GM19438 (cell line): ENCODE data around the gene GANAB.
"Not testable (repeated sequence)": the region's sequence is repeated elsewhere in the genome, so short reads cannot be mapped to it uniquely, and the experiment has no call there.

ENCODE experiments used
- ATAC-seq: cut with Tn5 transposase; IDR thresholded peaks from one replicate; pipeline ENCODE4 v1.9.1; 2021; ENCODE audit warnings: low read depth; ENCODE audit not compliant: unreplicated experiment

GANAB gene

DNA sequence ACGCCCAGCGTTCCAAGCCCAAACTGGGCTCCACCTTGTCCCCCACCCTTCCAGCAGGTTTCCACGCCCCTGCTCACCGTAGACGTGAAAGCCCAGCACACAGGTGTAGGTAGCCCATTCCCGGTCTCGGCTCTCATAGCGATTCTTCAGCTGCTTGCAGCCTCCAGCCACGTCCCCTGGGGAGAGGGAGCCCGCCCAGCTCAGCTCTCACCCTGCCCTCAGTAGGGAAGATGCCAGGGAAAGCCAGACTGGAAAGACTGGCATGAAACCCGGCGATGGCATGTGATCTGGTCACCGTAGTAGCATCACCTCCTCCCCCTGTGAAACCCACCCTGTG lies 43.4 kb downstream of the GANAB start:
- no peak for ATAC-seq

DNA sequence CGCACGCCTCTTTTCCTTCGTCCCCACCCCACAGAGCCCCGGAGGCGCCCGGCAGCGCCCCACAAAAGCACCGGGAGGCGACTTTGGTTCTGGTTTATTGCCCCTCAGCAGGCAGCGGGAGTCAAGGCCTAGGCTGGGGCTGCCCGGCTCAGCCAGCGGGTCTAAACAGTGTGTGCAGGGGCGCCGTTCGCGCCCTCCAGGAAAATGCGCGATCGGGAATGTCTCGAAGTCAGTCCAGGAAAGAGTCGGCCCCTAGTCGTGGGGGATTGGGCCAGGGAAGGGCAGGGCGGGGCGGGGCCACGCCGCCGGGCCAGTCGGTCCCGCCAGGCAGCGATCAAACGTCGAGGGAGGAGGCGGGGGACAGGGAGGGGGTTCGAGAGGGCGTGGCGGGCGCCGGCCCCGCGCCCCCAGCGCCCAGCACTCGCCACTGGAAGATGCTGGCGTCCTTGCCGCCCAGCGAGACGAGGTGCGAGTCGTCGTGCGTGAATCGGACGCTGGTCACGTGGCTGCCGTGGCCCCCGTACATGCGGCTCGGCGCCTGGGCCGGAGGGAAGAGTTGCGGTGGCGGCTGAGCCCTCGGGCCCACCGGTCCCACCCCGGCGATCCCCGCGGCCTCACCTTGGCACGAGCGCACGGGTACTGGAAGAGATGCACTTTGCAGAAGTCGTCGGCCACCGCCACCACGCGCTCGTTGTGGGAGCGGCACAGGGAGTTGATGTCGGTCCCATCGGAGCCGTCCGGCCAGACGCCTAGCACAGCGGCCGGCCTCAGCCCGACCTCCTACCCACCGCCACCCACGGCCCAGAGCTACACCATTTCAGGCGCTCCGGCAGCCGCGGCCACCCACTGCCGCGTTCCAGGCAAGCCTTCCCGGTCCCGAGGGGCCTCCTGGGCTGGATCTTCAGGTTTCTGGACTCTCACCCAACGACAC lies 44.0 kb downstream of the GANAB start:
- ATAC-seq, result no peak

DNA sequence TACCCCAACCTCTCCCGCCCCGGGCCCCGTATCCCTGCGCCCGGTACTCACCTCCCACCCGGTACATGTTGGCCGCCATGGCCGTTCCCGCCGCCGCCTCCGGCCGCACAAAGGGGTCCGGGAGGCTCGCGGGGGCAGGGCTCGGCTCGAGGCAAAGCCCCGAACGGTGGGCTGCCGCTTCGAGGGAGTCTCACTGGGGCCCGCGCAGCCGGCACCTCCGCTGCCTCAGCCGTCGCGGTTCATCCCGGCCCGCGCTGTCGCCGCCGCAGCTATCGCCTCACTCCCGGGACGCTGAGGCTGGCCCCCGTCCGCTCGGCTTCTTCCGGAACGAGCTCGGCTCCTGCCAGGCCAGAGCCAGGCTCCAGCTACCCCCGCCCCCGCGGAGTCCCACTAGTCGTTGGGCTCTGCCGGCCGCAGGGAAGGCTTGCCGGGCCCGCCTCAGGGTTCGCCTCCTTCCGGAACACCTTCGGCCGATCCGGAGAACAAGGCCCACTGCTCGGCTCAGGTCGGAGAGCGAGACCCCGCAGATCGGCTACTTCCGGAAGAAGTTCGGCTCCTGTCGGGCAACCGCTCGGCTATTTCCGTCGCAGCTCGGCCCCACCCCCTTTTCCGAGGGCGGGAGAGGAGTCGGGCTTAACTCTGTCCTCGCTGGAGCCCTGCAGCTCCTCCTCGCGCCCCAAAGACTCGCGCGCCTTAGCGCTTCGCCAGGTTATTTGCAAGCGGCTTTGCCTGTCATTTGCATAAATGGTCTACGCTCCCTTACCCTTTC lies 44.9 kb downstream of the GANAB start, which contains the start of gene MTA2:
TSS of gene MTA2 (minus strand) at position 494 of the 769 bp plus-strand sequence. CDS start at position 79, 415 bp downstream.
- peak; percentile 72 for ATAC-seq

DNA sequence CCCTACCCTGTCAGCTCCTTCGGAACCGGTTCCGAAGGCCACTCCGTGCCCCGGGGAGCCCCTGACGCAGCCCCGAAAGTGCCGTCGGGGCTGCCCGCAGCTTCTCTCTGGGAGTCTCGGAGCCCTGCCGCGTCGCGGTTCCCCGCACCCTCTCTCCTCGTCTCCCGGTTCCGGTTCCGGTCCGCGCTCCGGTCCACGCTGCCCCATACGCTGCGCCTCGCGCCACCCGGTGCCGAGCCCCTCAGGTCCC lies 45.4 kb downstream of the GANAB start:
- no peak for ATAC-seq

DNA sequence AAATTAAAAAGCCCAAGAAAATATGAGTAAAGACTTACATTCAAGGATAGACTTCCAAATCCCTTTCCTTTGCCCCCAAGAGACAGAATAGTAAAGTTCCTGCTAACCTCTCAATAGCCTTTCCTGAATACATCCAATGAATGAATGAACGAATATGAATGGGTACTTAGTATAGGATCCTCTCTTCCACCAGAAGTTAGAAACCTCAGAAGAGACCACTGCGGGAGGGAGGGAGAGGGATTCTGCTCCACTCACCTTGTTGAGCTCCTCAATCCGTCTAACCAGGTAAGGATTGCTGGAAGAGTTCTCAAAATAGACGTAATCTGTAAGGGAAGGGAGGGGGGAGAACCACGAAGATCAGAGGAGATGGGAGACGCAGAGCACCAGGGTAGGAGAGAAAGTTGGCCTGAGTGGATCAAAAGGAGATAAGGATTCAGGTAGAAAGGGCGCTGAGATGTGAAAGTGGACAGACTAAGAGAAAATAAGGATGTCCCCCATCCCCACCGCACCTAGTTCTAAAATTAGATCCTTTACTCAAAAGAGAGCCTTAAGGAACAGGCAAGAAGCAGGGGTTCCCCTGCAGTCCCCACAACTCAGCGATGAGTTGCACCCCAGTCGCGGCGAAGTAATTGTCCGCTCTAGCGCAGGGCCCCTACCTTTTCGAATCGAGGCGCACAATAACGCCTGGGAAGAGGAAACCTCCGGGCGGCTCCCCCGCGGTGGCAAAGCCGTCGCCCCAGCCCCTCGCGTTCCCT lies 45.9 kb downstream of the GANAB start:
- ATAC-seq, result no peak

DNA sequence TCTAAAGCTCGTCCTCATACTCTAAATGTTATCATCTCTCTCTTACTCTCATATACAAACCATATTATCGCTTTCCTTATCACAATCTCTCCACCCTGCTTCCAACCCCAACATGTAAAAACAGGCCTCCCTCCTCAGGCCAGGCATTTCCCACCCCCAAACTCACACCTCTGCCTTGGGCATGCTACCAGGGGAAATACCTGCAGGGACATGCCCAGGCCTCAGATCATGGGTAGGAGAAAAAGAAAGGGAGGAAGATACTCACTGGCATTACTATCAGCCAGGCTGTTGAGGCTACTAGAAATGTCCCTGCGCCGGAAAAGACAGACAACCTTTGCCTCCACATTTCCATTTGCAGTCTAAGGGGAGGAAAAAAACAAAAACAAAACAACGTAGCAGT lies 46.5 kb downstream of the GANAB start:
- ATAC-seq, result no peak

DNA sequence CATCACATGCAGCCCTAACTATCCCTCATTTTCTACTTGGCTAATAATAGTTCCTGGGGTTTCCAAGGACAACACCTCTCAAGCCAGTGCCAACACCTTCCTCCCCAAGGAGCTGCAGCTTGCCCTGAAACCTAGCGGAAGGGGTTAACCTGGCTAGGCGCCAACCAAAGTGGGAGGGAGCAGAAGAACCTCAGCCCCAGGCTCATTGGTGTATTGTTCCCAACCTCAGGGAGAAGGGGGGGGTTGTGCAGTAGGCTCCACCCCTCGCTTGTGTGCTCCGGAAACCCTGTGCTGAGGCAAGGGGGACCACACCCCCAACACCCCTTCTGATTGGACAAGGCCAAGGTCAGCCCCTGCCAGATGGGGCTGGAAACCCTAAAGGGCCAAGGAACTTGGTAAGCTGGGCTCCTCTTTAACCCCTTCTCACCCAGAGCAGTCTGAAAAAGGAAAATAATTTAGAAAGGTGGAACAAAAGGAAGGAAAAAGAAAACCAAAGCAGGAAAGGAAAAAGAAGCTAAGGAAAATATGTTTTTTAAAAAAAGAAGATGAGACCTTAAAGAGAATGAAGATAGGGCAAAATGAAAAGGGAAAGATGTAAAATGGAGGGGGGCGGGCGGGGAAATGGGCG lies 47.2 kb downstream of the GANAB start:
- ATAC-seq, result peak; percentile 51

DNA sequence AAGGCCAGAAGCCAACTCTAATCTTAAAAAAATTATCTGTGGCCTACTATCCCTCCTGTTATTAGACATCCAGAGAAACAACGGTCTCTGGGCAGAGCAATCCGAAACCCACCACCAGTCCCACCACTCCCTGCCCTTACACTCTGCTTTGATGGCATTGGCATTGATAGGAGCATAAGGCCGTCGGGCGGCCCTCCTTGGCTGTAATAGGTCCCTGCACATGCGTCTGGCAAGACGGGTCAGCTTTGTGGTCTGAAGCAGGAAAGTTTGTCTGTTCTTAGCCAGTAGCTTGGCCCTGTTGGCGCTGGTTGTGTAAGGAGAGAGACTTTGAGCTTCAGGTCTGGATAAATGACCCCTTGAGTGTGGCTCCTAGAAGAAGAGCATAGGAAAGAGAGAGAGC lies 51.3 kb downstream of the GANAB start:
- ATAC-seq, result no peak

DNA sequence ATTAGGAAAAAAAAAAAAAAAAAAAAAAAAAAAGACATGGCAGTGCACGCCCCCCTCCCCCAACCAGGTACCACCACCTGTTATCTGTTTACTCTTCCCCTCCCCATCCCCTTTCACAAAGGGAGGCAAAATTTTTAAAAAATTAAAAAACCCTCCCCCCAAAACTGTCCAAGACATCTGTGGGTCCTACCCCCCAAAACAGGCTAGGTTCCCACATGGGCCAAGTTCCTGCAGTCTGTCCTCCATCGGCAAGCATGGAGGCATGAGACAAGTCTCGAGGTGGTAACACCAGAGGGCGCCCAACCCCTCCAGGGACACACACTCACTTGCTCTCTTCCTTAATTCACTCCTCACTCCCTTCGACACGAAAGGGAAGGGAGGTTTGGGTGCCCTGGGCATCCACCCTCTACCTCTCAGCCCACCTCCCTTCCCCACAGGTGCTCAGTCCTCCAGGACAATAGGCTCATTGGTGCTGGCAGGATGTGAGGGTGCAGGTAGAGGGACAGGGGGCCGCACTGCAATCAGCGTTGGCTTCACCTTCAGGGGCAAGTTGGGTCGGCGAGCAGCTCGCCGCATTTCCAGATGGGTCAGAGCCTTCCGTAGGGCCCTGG lies 52.9 kb downstream of the GANAB start:
- ATAC-seq, result no peak

DNA sequence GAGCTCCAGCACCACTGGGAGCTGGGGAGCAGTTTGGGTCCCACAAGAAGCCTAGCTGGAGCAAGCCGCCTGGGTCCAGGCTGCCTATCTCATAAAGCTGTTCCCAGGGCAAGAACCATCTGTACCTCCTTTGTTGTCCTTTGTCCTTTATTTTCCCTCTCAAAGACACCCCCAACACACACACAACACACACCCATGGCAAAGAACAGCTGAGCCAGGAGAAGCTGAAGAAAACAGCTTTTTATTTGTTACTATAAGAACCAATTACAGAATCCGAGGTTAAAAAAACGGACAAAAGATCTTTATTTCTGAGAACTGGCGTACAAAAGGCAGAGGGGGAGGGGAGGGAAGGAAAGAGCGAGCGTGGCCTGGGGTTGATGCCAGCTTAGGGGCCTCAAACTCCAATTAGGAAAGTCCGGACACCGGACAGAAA lies 53.4 kb downstream of the GANAB start:
- ATAC-seq, result no peak

DNA sequence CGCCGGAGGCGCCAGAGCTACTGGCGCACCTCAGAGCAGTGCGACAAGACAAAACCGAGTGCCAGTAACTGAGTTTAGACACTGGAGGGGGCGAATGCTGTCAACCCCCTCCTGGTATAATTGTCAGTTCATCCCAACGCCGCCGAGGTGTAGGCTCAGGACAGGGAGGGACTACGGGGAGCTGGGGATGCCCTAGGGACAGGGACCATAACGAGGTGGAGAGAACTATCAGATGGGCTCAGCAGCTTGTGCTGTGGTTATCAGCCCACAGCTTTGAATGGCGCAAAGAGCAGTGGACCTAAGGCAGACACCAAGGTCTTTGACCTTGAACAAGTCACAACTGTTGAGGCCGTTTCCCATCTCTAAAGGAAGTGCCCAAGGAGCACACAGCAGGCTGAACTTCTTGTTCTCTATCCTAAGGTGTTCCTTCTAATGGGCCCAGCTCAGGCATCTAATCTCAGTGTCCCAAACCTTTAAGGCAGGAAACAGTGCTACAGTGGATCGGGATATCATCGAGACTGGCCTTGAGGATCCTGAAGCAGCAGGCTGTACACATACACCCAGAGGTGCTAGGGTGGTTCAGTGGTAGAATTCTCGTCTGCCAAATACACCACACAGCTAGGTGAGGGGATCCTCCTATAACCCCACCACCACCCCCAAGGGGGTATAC lies 54.1 kb downstream of the GANAB start:
- no peak for ATAC-seq

DNA sequence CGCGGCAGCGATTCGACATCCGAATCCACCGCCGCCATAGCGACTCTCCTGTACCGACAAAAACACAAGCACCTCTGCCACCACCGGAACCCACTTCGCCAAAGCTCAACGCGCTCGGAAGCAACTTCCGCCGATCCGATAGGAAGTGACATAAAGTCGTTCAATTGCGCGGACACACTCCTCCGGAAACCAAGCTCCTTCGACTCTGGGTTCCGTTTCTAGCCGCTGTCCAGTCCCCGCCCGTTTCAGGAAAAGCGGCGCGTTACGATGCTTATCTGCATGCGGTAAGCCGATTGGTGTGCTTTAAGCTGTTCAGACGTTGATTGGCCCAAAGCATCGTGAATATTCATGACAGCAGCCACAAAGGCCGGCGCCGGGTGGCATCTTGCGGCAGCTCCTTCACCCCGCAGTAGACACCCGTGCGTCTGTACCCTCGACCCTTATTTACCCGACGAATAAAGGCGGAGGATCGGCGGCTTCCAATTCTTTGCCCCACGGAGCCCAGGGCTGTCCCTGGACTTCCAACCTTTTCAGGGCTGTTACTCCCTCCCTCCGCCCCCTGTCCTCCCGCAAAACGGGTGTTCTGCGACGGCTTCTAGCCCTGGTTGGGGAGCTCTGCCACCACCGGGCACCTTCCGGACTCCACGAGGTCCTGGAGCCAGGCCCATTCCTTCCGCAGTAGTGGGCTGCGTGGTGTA lies 54.8 kb downstream of the GANAB start, which contains the start of gene TUT1:
TSS of gene TUT1 (minus strand) at position 76 of the 698 bp plus-strand sequence. CDS start at position 38, 38 bp downstream.
- peak; percentile 89 for ATAC-seq

DNA sequence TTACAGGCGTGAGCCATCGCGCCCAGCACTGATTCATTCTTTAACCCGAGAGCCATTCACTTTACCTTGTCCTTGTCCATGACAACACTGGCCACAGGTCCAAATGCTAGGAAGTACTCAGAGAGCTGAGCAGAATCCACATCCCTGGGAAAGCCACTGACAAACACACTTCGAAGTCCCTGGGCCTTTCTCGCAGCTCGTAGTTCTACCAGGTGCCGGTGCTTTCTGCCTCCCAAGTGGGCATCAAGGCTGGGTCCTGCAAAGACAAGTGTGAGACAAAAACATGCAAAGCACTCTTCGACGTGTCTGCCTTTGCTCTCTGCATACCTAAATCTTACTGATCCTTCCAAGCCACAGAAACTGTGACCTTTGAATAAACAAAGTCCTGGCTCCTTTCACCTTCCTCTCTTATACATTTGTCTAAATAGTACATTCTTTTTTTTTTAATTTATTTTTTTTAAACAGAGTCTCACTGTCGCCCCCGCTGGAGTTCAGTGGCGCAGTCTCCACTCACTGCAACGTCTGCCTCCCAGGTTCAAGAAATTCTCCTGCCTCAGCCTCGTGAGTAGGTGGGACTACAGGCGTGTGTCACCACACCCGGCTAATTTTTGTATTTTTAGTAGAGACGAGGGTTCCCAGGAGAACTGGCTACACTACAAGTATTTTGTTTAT lies 57.3 kb downstream of the GANAB start:
- ATAC-seq, result no peak

DNA sequence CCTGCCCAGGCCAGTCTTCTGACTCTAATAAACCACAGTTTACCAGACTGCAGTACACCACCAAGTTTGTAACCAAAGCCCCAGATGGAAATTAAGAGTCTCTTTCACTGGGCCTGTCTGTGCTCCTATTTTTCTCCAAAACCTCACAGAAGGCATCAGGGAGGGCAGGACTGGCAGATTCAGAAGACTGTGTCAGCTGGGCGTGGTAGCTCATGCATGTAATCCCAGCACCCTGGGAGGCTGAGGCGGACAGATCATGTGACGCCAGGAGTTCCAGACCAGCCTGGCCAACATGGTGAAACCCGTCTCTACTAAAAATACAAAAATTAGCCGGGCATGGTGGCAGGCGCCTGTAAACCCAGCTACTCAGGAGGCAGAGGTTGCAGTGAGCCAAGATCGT lies 61.1 kb downstream of the GANAB start:
- not testable (repeated sequence) for ATAC-seq

DNA sequence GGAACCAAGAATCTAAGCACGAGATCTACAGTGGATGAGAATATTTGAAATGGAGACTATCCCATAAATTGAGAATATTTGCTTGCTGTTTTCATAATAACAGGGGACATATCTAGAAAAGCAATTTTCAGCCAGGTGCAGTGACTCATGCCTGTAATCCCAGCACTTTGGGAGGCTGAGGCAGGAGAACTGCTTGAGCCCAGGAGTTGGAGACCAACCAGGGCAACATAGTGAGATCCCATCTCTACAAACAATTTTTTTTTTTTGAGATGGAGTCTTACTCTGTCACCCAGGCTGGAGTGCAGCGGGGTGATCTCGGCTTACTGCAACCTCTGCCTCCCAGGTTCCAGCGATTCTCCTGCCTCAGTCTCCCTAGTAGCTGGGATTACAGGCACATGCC lies 64.7 kb downstream of the GANAB start:
- ATAC-seq, result not testable (repeated sequence)

DNA sequence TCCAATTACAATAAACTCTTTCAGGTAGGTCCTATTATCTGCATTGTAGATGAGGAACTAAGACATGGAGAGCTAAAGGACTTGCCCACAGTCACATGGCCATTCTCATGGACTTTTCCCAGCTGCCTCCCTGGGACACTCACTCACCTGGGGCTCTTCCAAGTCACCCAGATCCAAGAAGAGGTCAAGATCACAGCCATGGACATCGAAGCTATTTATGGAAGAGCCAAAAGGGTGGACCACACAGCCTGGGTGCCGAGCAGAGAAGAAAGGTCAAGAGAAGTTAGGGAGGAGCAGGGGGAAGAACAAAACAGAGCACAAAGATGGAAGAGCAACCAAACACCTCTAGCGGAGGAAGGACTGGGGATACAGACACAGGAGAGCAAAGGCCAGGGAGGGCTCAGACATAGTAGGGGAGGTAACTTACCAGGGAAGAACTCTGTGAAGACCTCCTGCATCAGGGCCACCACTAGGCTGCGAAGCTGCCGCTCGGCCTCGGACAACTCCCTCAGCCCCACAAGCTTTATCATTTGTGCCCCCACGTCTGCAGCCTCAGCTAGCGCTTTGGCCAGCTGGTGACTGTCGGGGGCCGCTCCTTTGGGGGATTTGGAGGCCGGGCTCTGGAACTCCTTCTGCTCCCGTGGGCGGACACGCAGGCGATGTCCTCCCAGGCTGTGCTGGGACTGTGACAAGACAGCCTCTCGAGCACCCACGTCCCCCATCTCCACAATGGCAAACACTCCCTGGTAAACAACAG lies 65.3 kb downstream of the GANAB start:
- ATAC-seq, result no peak

DNA sequence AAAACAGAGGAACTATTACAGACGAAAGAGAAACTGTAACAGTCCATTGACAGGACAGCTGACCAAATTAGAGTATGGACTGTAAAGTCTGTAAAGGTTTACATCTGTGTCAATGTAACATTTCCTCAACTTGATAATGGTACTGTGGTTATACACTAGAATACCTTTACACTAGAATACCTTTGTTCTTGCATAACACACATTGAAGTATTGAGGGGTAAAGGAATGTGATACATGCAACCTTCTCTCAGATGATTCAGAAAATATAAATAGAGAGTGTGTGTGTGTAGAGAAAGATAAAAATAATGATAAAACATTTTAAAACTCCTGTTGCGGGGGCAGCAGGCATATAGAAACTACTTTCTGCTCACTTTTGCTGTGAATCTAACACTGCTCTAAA lies 67.2 kb downstream of the GANAB start:
- no peak for ATAC-seq

DNA sequence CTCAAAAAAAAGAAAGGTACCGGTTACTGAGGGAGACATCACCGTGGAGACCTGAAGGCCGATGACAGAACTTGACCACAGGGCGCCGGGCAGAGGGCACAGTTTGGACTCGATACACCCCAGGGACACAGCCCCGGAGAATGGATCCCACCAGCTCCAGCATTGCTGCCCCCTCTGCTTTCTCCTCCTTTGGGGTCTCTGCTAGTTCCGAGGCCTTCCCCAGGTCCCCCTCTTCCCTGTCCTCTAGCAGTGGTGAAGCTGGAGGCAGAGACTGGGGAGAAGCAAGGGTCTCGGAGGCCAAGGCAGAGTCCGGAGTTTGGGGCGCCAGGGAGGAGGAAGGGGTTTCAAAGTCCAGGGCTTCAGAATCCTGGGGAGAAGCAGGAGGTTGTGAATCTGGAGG lies 67.9 kb downstream of the GANAB start:
- no peak for ATAC-seq
